Stomach (tissue), 9 donors: ENCODE results near the gene FKBP3. TPM values are rescaled to one million over a fixed set of nuclear protein-coding genes. Genes with fewer than 3 reads are reported as not detected.
"Not testable (repeated sequence)": the region's sequence is repeated elsewhere in the genome, so short reads cannot be mapped to it uniquely, and the experiment has no call there.

Experiments used
- DNase-seq, 2 donors: peaks; one replicate each; pipeline versions ENCODE4 v3.0.0 to v3.0.0-alpha.2; 2013 to 2019
- H3K27ac ChIP-seq, 5 donors: fragments of 200-600 bp in 4 of 5; sonication (generic) in 4 of 5; one replicate each; pipeline ENCODE4 v1.5.1; 2013 to 2019; ENCODE audit warnings: mild to moderate bottlenecking in 1 of 5, moderate library complexity in 1 of 5
- H3K27me3 ChIP-seq, 3 donors: fragments of 200-600 bp; sonication (generic); one replicate each; pipeline ENCODE4 v1.5.1; 2017 to 2019; ENCODE audit warnings: mixed run types in 1 of 3
- H3K36me3 ChIP-seq, 4 donors: fragments of 200-600 bp; sonication (generic); 1 replicate in 3 of 4; 2 replicates in 1 of 4; pipeline ENCODE4 v1.5.1; 2016 to 2019
- H3K4me1 ChIP-seq, 4 donors: fragments of 200-600 bp; sonication (generic); one replicate each; pipeline ENCODE4 v1.5.1; 2016 to 2019
- H3K4me3 ChIP-seq, 4 donors: fragments of 200-600 bp; sonication (generic) in 3 of 4; one replicate each; pipeline ENCODE4 v1.5.1; 2016 to 2019; ENCODE audit warnings: mild to moderate bottlenecking in 1 of 4
- H3K9me3 ChIP-seq, 4 donors: fragments of 200-600 bp; sonication (generic); one replicate each; pipeline ENCODE4 v1.5.1; 2016 to 2019
- CTCF ChIP-seq, 7 experiments: fragments of 450-650 bp in 4 of 7; fragments of 200-600 bp in 3 of 7; sonication (generic) in 3 of 7; IDR thresholded peaks; one replicate each; pipeline ENCODE4 v1.5.1; 2016 to 2019; ENCODE audit warnings: antibody characterized with exemption in 7 of 7, control low read depth in 2 of 7, mild to moderate bottlenecking in 1 of 7
- EP300 ChIP-seq: sonication (generic); formaldehyde crosslinking; IDR thresholded peaks from one replicate; pipeline ENCODE4 v1.6.1; 2017; ENCODE audit warnings: antibody characterized with exemption
- POLR2A ChIP-seq, 4 donors: fragments of 450-650 bp; IDR thresholded peaks; one replicate each; pipeline ENCODE4 v1.6.1; 2016; ENCODE audit warnings: antibody characterized with exemption in 4 of 4, control low read depth in 2 of 4, mild to moderate bottlenecking in 1 of 4, moderate library complexity in 1 of 4
- POLR2AphosphoS5 ChIP-seq, 3 donors: sonication (generic); formaldehyde crosslinking; IDR thresholded peaks; one replicate each; pipeline ENCODE4 v1.6.1; 2016; ENCODE audit warnings: antibody characterized with exemption in 3 of 3
- WGBS, 5 donors: extraction: QIAGEN DNeasy Blood & Tissue Kit in 3 of 5; methylation state at CpG; one replicate each; pipeline versions ENCODE4 v1.1.5 to v1.1.7; 2013 to 2018; 5-methylcytosine and 5-hydroxymethylcytosine counted together
- intact Hi-C: fragments of 100-400 bp; cut with DNase I; formaldehyde crosslinking; loops from one replicate; pipeline ENCODE4 v1.15.1; 2023; ENCODE audit warnings: low total_unique reads
- polyA plus RNA-seq, 3 donors: library from polyadenylated mRNA; stranded (reverse); fragments of 200-250 nt; gene quantifications; one replicate each; pipeline ENCODE4 v1.2.3, GENCODE V29; 2013
- total RNA-seq, 5 donors: library from RNA; depleted of rRNA; stranded (reverse); fragments of >200 nt; gene quantifications; one replicate each; pipeline versions ENCODE4 v1.1.0 to v1.2.3, GENCODE V29; 2014 to 2016
- donor health status: healthy with polysubstance abuse.
- donor health status: Bipolar disorder and iron deficiency.
- donor health status: healthy.

FKBP3 gene
- total and polyA plus RNA-seq, 8 donors, result 0.58 to 81.3 (median 42.6) TPM

DNA sequence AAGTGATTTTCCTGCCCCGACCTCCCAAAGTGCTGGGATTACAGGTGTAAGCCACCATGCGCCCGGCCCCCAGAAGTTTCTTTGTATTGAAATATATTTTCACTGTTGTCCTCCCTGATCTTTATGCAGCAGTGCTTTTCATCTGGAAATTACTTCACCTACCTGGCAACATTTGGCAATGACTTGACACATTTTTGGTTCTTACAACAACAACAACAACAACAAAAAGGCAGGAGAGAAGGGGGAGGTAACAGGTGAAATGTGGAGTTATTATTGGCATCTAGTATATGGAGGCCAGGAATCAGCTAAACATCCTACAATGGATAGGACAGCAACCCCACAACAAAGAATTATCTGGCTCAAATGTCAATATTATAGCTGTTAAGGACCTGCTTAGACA is 15.3 kb upstream of the FKBP3 start:
- DNase-seq, result no peak
- Histone ChIP-seq H3K9me3 (no peaks in the 10 kb centered on the region), H3K36me3 (peaks cover 0 to 7% (median 6%) of the 10 kb centered on the region in 4 donors), H3K27ac (no peak overlapping the region), H3K4me3 (no peak overlapping the region), H3K27me3 (no peaks in the 10 kb centered on the region), H3K4me1 (no peaks in the 10 kb centered on the region)
- intact Hi-C loops, result no loop called here
- TF ChIP-seq POLR2AphosphoS5 (IDR thresholded peaks at IDR 0.05) (no peak), CTCF (IDR thresholded peaks at IDR 0.05) (no peak), POLR2A (IDR thresholded peaks at IDR 0.05) (no peak), EP300 (no peak)
- WGBS, 5 donors, result 92 to 97% (median 93%) methylated on average over 3 of the region's 3 CpGs

- Histone ChIP-seq H3K27me3 (no peaks in the 10 kb centered on the region), H3K4me1 (no peaks in the 10 kb centered on the region), H3K27ac (no peak overlapping the region), H3K9me3 (no peaks in the 10 kb centered on the region), H3K36me3 (peaks cover 0 to 6% (median 3%) of the 10 kb centered on the region in 4 donors), H3K4me3 (no peak overlapping the region)
- intact Hi-C loops, result no loop called here
- TF ChIP-seq POLR2AphosphoS5 (IDR thresholded peaks at IDR 0.05) (no peak), EP300 (no peak), CTCF (IDR thresholded peaks at IDR 0.05) (no peak), POLR2A (IDR thresholded peaks at IDR 0.05) (no peak)
- DNase-seq, result no peak
- 89 to 95% (median 90%) methylated on average over 3 of the region's 3 CpGs for WGBS, 5 donors
These were observed 10.9 kb upstream of the FKBP3 start for GRCh38 chr14:45145214-45145613.

DNA sequence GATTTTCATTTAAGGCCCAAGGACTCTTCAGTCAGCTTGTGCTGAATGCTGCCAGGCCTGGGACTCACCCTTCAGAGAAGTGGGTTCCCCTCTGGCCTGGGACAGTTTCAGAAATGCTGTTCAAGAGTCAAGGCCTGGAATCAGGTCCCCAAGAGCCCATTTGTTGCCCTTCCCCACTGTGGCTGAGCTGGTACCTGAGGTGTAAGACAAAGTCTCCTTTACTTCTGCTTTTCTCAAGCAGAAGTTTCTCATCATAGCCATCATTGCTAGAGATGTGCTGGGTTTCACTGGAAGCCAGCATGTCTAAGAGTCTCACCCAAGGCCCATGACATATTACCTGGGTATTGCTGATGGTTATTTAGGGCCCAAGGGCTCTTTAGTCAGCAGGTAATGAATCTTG is 10.4 kb upstream of the FKBP3 start:
- no peak for DNase-seq
- Histone ChIP-seq H3K36me3 (peaks cover 0 to 4% (median 3%) of the 10 kb centered on the region in 4 donors), H3K4me1 (no peaks in the 10 kb centered on the region), H3K9me3 (no peaks in the 10 kb centered on the region), H3K4me3 (no peak overlapping the region), H3K27ac (no peak overlapping the region), H3K27me3 (no peaks in the 10 kb centered on the region)
- TF ChIP-seq EP300 (no peak), POLR2AphosphoS5 (IDR thresholded peaks at IDR 0.05) (no peak), CTCF (IDR thresholded peaks at IDR 0.05) (no peak), POLR2A (IDR thresholded peaks at IDR 0.05) (no peak)
- intact Hi-C loops, result no loop called here

DNA sequence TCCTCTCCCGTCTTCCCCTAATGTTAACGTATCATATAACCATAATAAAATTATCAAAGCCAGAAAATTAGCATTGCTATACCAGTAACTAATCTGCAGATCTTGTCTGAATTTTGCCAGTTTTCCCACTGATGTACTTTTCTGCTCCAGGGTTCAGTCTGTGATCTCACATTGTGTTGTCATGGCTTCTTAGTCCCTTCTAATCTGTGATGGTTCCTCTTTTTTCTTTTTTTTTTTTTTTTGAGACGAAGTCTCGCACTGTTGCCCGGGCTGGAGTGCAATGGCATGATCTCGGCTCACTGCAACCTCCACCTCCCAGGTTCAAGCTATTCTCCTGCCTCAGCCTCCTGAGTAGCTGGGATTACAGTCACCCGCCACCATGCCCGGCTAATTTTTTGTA is 7.8 kb upstream of the FKBP3 start:
- WGBS, 5 donors, result 83 to 97% (median 89%) methylated on average over 8 of the region's 8 CpGs
- H3K4me3 ChIP-seq, H3K36me3 ChIP-seq, H3K27ac ChIP-seq, H3K9me3 ChIP-seq, intact Hi-C loops, DNase-seq, H3K27me3 ChIP-seq: not testable (repeated sequence)
- H3K4me1 ChIP-seq, result peaks cover 8 to 21% (median 10%) of the 10 kb centered on the region in 4 donors

GRCh38 chr14:45140661-45141187 is 6.4 kb upstream of the FKBP3 start:
- Histone ChIP-seq H3K4me3 (no peak overlapping the region), H3K27me3 (no peaks in the 10 kb centered on the region), H3K9me3 (no peaks in the 10 kb centered on the region), H3K36me3 (peaks cover 0 to 4% (median 0%) of the 10 kb centered on the region in 4 donors), H3K27ac (no peak overlapping the region), H3K4me1 (peaks cover 19 to 32% (median 22%) of the 10 kb centered on the region in 4 donors)
- 93 to 100% (median 97%) methylated on average over 6 of the region's 6 CpGs for WGBS, 5 donors
- TF ChIP-seq CTCF (IDR thresholded peaks at IDR 0.05) (no peak), POLR2AphosphoS5 (IDR thresholded peaks at IDR 0.05) (no peak), POLR2A (IDR thresholded peaks at IDR 0.05) (no peak), EP300 (no peak)
- intact Hi-C loops, result no loop called here
- DNase-seq, result no peak
